PC-3 (cell line): ENCODE measurements around the gene DCTN3. TPM values are rescaled to one million over a fixed set of nuclear protein-coding genes. Genes with fewer than 3 reads are reported as not detected.

Source experiments
- ATAC-seq: fragments of 200-7000 bp; cut with Tn5 transposase; 2 replicates; pipeline ENCODE4 v1.9.1; 2020; ENCODE audit warnings: mild to moderate bottlenecking, moderate library complexity
- BruUV-seq: library from RNA; stranded (reverse); fragments of 400-500 nt; replicated peaks from 2 replicates; lab custom pipeline; 2021; lab: Mats Ljungman, UMichigan
- CTCF ChIA-PET: fragments of 300-600 bp; sonication (Branson Sonifier 250); formaldehyde crosslinking; loops from one replicate; lab custom pipeline; 2022; ENCODE audit warnings: antibody characterized with exemption; lab: Charles Lee
- POLR2A ChIA-PET: fragments of 300-600 bp; sonication (Branson Sonifier 250); formaldehyde crosslinking; loops from one replicate; lab custom pipeline; 2022; ENCODE audit warnings: antibody characterized with exemption; ENCODE audit not compliant: unreplicated experiment; lab: Charles Lee
- DNase-seq: peaks from one replicate; pipeline ENCODE4 v3.0.0-alpha.2; 2015
- H2AFZ ChIP-seq: fragments of 300-600 bp; sonication (generic); 2 replicates; pipeline ENCODE4 v1.6.0; 2016; ENCODE audit warnings: antibody characterized with exemption, low read length
- H3F3A ChIP-seq: fragments of 300-600 bp; sonication (generic); one replicate; pipeline ENCODE4 v1.6.0; 2017; ENCODE audit warnings: antibody characterized with exemption, low read length, control low read depth, mild to moderate bottlenecking; ENCODE audit not compliant: unreplicated experiment
- H3K27ac ChIP-seq: fragments of 300-600 bp; sonication (generic); 2 replicates; pipeline ENCODE4 v1.5.1; 2016; ENCODE audit warnings: mild to moderate bottlenecking, low read length
- H3K27me3 ChIP-seq: fragments of 300-600 bp; sonication (generic); 2 replicates; pipeline ENCODE4 v1.6.1; 2016; ENCODE audit warnings: low read length, mixed read lengths
- H3K36me3 ChIP-seq: fragments of 300-600 bp; sonication (generic); 2 replicates; pipeline ENCODE4 v1.6.1; 2016; ENCODE audit warnings: low read depth, mixed run types, low read length, mixed read lengths
- H3K4me1 ChIP-seq: fragments of 300-600 bp; sonication (generic); 2 replicates; pipeline ENCODE4 v1.5.1; 2016; ENCODE audit warnings: low read length; ENCODE audit not compliant: insufficient read depth
- H3K4me2 ChIP-seq: fragments of 300-600 bp; sonication (generic); 2 replicates; pipeline ENCODE4 v1.6.0; 2016; ENCODE audit warnings: low read length
- H3K4me3 ChIP-seq: fragments of 300-600 bp; sonication (generic); 2 replicates; pipeline ENCODE4 v1.5.1; 2016; ENCODE audit warnings: mild to moderate bottlenecking, low read length, mixed read lengths
- H3K79me2 ChIP-seq: fragments of 300-600 bp; sonication (generic); 2 replicates; pipeline ENCODE4 v1.6.1; 2017; ENCODE audit warnings: low read length, mixed read lengths
- H3K9ac ChIP-seq: fragments of 300-600 bp; sonication (generic); 2 replicates; pipeline ENCODE4 v1.6.0; 2016; ENCODE audit warnings: mild to moderate bottlenecking, low read length
- H3K9me2 ChIP-seq: fragments of 300-600 bp; sonication (generic); replicated peaks from 2 replicates; pipeline ENCODE4 v1.6.1; 2016; ENCODE audit warnings: mixed run types, low read length, mixed read lengths
- H3K9me3 ChIP-seq: fragments of 300-600 bp; sonication (generic); 2 replicates; pipeline ENCODE4 v1.6.1; 2016; ENCODE audit warnings: low read length, mixed read lengths
- H4K20me1 ChIP-seq: fragments of 300-600 bp; sonication (generic); 2 replicates; pipeline ENCODE4 v1.6.1; 2016; ENCODE audit warnings: low read length, mixed read lengths
- CTCF ChIP-seq: fragments of 300-600 bp; sonication (generic); conservative IDR thresholded peaks from 2 replicates; pipeline ENCODE4 v1.5.1; 2017; ENCODE audit warnings: antibody characterized with exemption, low read depth, mild to moderate bottlenecking, low read length
- EZH2 ChIP-seq: fragments of 300-600 bp; sonication (generic); IDR thresholded peaks from one replicate; pipeline ENCODE4 v1.6.1; 2017; ENCODE audit warnings: antibody characterized with exemption, mild to moderate bottlenecking, low read length; ENCODE audit not compliant: unreplicated experiment
- EZH2phosphoT487 ChIP-seq: fragments of 300-600 bp; sonication (generic); IDR thresholded peaks from 2 replicates; pipeline ENCODE4 v1.6.1; 2018; ENCODE audit warnings: mild to moderate bottlenecking, antibody characterized with exemption, low read length, borderline replicate concordance
- intact Hi-C: fragments of 100-400 bp; cut with micrococcal nuclease; formaldehyde crosslinking; loops from 2 replicates; pipeline ENCODE4 v1.9.0; 2023
- total RNA-seq: library from RNA; depleted of rRNA; stranded (reverse); fragments of >200 nt; gene quantifications from 2 replicates; pipeline ENCODE4 v1.2.3, GENCODE V29; 2014

Gene DCTN3
- total RNA-seq, 1 experiment from 2014 or later: 102 TPM

- no peak for TF ChIP-seq EZH2phosphoT487
- TF ChIP-seq CTCF: no peak
- TF ChIP-seq EZH2: no peak
- no peaks in the 10 kb centered on the region for H3K36me3 ChIP-seq
- H3K9me2 ChIP-seq: no peaks in the 10 kb centered on the region
- ChIA-PET CTCF (interaction anchor here (0.6 to 1.1 kb wide), 2 partner anchors 39 to 229 kb away, joined by 3 to 4 read pairs; no protein-coding TSS in a partner anchor), POLR2A (no interaction called here)
- BruUV-seq: no TSS peak
- 0 out of 2 replicates have a peak, but pooled peaks cover 4% of the 10 kb centered on the region for H4K20me1 ChIP-seq
- intact Hi-C loops: no loop called here
- ATAC-seq (no peak), DNase-seq (no peak)
- H3K9me3 ChIP-seq: no peaks in the 10 kb centered on the region
- peaks cover 5% of the 10 kb centered on the region; the same call in 1 of the 2 replicates for H3K4me1 ChIP-seq
- peaks cover 12% of the 10 kb centered on the region for H3K27me3 ChIP-seq
- H3K4me3 ChIP-seq: no peak overlapping the region
- peaks cover 25% of the 10 kb centered on the region for H3K79me2 ChIP-seq
- H3F3A ChIP-seq: no peaks in the 10 kb centered on the region
- no peak overlapping the region for H3K9ac ChIP-seq
- H2AFZ ChIP-seq: no peak overlapping the region
- no peak overlapping the region for H3K4me2 ChIP-seq
- no peak overlapping the region for H3K27ac ChIP-seq
Measured at GRCh38 chr9:34633166-34633565, 12.9 kb upstream of the DCTN3 start.

GRCh38 chr9:34630402-34631154, 10.3 kb upstream of the DCTN3 start:
- H3K9me2 ChIP-seq: no peaks in the 10 kb centered on the region
- ATAC-seq (no peak), DNase-seq (no peak)
- no TSS peak for BruUV-seq
- no peaks in the 10 kb centered on the region for H3K36me3 ChIP-seq
- intact Hi-C loops: no loop called here
- H3K27me3 ChIP-seq: peaks cover 14% of the 10 kb centered on the region
- peaks cover 5% of the 10 kb centered on the region for H3K79me2 ChIP-seq
- ChIA-PET POLR2A (no interaction called here), CTCF (no interaction called here)
- no peaks in the 10 kb centered on the region for H3K9me3 ChIP-seq
- no peaks in the 10 kb centered on the region for H4K20me1 ChIP-seq
- H3K4me2 ChIP-seq: no peak overlapping the region
- no peak overlapping the region for H3K4me3 ChIP-seq
- no peak overlapping the region for H2AFZ ChIP-seq
- H3K9ac ChIP-seq: no peak overlapping the region
- no peak overlapping the region for H3K27ac ChIP-seq
- TF ChIP-seq EZH2phosphoT487 (no peak), EZH2 (no peak), CTCF (no peak)
- H3F3A ChIP-seq: no peaks in the 10 kb centered on the region
- H3K4me1 ChIP-seq: no peaks in the 10 kb centered on the region; the same call in 1 of the 2 replicates

DNA sequence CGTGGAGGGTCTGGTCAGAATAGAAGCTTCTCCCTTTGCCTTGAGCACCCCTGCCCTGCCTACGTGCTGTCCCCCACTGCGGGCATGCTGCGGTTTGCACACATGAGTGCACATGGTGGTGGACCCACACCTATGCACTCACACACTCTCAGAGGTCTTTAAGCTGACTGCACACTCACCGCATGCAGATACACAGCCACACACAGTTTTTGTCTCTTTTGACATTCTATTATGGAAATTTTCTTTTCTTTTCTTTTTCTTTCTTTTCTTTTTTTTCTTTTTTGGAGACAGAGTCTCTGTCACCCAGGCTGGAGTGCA, 9.2 kb upstream of the DCTN3 start:
- no peaks in the 10 kb centered on the region for H3K9me2 ChIP-seq
- H3K4me2 ChIP-seq: peak overlapping the region; percentile 81
- no peak for ATAC-seq
- CTCF ChIA-PET: interaction anchor here (1.2 kb wide), 1 partner anchor 17 kb away, joined by 4 read pairs; no protein-coding TSS in a partner anchor
- no peaks in the 10 kb centered on the region for H3K9me3 ChIP-seq
- DNase-seq: no peak
- H3K4me1 ChIP-seq: no peaks in the 10 kb centered on the region; the same call in 1 of the 2 replicates
- H3F3A ChIP-seq: no peaks in the 10 kb centered on the region
- no peak overlapping the region for H3K9ac ChIP-seq
- no peaks in the 10 kb centered on the region for H3K79me2 ChIP-seq
- POLR2A ChIA-PET: no interaction called here
- no TSS peak for BruUV-seq
- H2AFZ ChIP-seq: no peak overlapping the region
- H3K27ac ChIP-seq: no peak overlapping the region
- intact Hi-C loops: no loop called here
- H3K4me3 ChIP-seq: peak overlapping the region; percentile 56; the same call in 1 of the 2 replicates
- no peaks in the 10 kb centered on the region for H3K36me3 ChIP-seq
- peaks cover 14% of the 10 kb centered on the region for H3K27me3 ChIP-seq
- no peaks in the 10 kb centered on the region for H4K20me1 ChIP-seq
- TF ChIP-seq CTCF (no peak), EZH2 (no peak), EZH2phosphoT487 (no peak)
